CD14-positive monocyte (primary cell): Measurements from ENCODE around the gene LPCAT1. TPM values are rescaled to one million over a fixed set of nuclear protein-coding genes. Genes with fewer than 3 reads are reported as not detected.

Experiments used
- DNase-seq, 3 donors: peaks; one replicate each; pipeline ENCODE4 v3.0.0-alpha.2; 2011 to 2022
- H2AFZ ChIP-seq: 2 replicates; pipeline ENCODE4 v1.6.0; 2012; ENCODE audit warnings: mild to moderate bottlenecking, low read depth, low read length, inconsistent platforms; ENCODE audit not compliant: insufficient read depth, poor library complexity, severe bottlenecking
- H3K27ac ChIP-seq, 2 donors: 1 replicate in 1 of 2; 2 replicates in 1 of 2; pipeline ENCODE4 v1.5.1; 2012 to 2013; ENCODE audit warnings: low read length in 2 of 2, control low read depth in 1 of 2, inconsistent platforms in 1 of 2, low read depth in 1 of 2, mild to moderate bottlenecking in 1 of 2
- H3K27me3 ChIP-seq, 2 donors: one replicate each; pipeline versions ENCODE4 v1.6.0 to v1.6.1; 2011 to 2013; ENCODE audit warnings: low read length in 2 of 2; ENCODE audit not compliant: control insufficient read depth in 2 of 2, insufficient read depth in 2 of 2
- H3K36me3 ChIP-seq, 2 donors: replicated peaks in 1 of 2; 1 replicate in 1 of 2; 2 replicates in 1 of 2; pipeline versions ENCODE4 v1.5.1 to v1.6.1; 2012 to 2013; ENCODE audit warnings: low read length in 2 of 2, control low read depth in 1 of 2, inconsistent platforms in 1 of 2, mild to moderate bottlenecking in 1 of 2; ENCODE audit not compliant: insufficient read depth in 2 of 2, control insufficient read depth in 1 of 2
- H3K4me1 ChIP-seq, 2 donors: 1 replicate in 1 of 2; 2 replicates in 1 of 2; pipeline versions ENCODE4 v1.5.1 to v1.6.1; 2012 to 2013; ENCODE audit warnings: low read length in 2 of 2, control low read depth in 1 of 2, inconsistent platforms in 1 of 2, mild to moderate bottlenecking in 1 of 2, moderate library complexity in 1 of 2; ENCODE audit not compliant: insufficient read depth in 2 of 2, control insufficient read depth in 1 of 2
- H3K4me2 ChIP-seq: replicated peaks from 2 replicates; pipeline ENCODE3; 2012; ENCODE audit warnings: low read length, moderate library complexity, mild to moderate bottlenecking; ENCODE audit not compliant: poor library complexity, severe bottlenecking; ENCODE audit errors: extremely low read depth
- H3K4me3 ChIP-seq, 3 experiments: fragments of 200-600 bp in 1 of 3; sonication (generic) in 1 of 3; replicated peaks in 1 of 3; 1 replicate in 2 of 3; 2 replicates in 1 of 3; pipeline ENCODE4 v1.5.1; 2011 to 2013; ENCODE audit warnings: low read length in 3 of 3, mild to moderate bottlenecking in 3 of 3, control low read depth in 2 of 3, low read depth in 2 of 3, inconsistent platforms in 1 of 3, moderate library complexity in 1 of 3
- H3K79me2 ChIP-seq: 2 replicates; pipeline ENCODE4 v1.6.0; 2012; ENCODE audit warnings: mild to moderate bottlenecking, control low read depth, inconsistent platforms, low read length, moderate library complexity; ENCODE audit not compliant: insufficient read depth
- H3K9ac ChIP-seq: 2 replicates; pipeline ENCODE4 v1.6.0; 2017; ENCODE audit warnings: low read length, mild to moderate bottlenecking; ENCODE audit not compliant: insufficient read depth, poor library complexity, severe bottlenecking
- H3K9me3 ChIP-seq, 2 donors: replicated peaks in 1 of 2; 1 replicate in 1 of 2; 2 replicates in 1 of 2; pipeline versions ENCODE4 v1.5.1 to v1.6.1; 2012 to 2013; ENCODE audit warnings: low read length in 2 of 2, control low read depth in 1 of 2; ENCODE audit not compliant: control insufficient read depth in 1 of 2, insufficient read depth in 1 of 2
- H4K20me1 ChIP-seq: 2 replicates; pipeline ENCODE4 v1.6.0; 2012; ENCODE audit warnings: mild to moderate bottlenecking, low read length, control low read depth, moderate library complexity; ENCODE audit not compliant: insufficient read depth
- H3K27ac Mint-ChIP-seq, 7 donors: one replicate each; pipeline ENCODE4 v1.8.0; 2020; ENCODE audit warnings: mild to moderate bottlenecking in 7 of 7, mixed read lengths in 7 of 7, moderate library complexity in 6 of 7, inconsistent platforms in 2 of 7
- H3K27me3 Mint-ChIP-seq, 3 donors: one replicate each; pipeline ENCODE4 v1.8.0; 2021 to 2022; ENCODE audit warnings: low read depth in 3 of 3, mild to moderate bottlenecking in 3 of 3, mixed read lengths in 3 of 3, moderate library complexity in 3 of 3, inconsistent platforms in 1 of 3
- H3K36me3 Mint-ChIP-seq, 2 donors: one replicate each; pipeline ENCODE4 v1.8.0; 2020; ENCODE audit warnings: mixed read lengths in 2 of 2, inconsistent platforms in 1 of 2, mild to moderate bottlenecking in 1 of 2
- H3K4me1 Mint-ChIP-seq: one replicate; pipeline ENCODE4 v1.8.0; 2020; ENCODE audit warnings: mild to moderate bottlenecking, mixed read lengths
- H3K4me3 Mint-ChIP-seq, 2 donors: one replicate each; pipeline ENCODE4 v1.8.0; 2020; ENCODE audit warnings: mild to moderate bottlenecking in 2 of 2, mixed read lengths in 2 of 2, moderate library complexity in 1 of 2
- H3K9me3 Mint-ChIP-seq, 7 donors: one replicate each; pipeline ENCODE4 v1.8.0; 2020 to 2022; ENCODE audit warnings: mixed read lengths in 7 of 7, mild to moderate bottlenecking in 6 of 7, moderate library complexity in 6 of 7, inconsistent platforms in 2 of 7
- CTCF ChIP-seq: fragments of 200-600 bp; IDR thresholded peaks from one replicate; pipeline ENCODE4 v1.8.0; 2022; ENCODE audit warnings: antibody characterized with exemption, mild to moderate bottlenecking
- whole genome bisulfite sequencing: methylation state at CpG from one replicate; pipeline ENCODE4 v1.1.5; 2013; ENCODE audit warnings: missing lambda C conversion rate; ENCODE audit not compliant: insufficient coverage; 5-methylcytosine and 5-hydroxymethylcytosine counted together
- intact Hi-C, 2 donors: fragments of 100-400 bp; cut with micrococcal nuclease; formaldehyde crosslinking; loops; one replicate each; pipeline versions ENCODE4 v1.15.0 to v1.15.1; 2023
- polyA plus RNA-seq, 3 donors: library from polyadenylated mRNA; depleted of rRNA in 1 of 3; unstranded in 2 of 3; stranded (reverse) in 1 of 3; fragments of 300-500 nt in 2 of 3; fragments of >200 nt in 1 of 3; fragmentation: Illumina TruSeq in 2 of 3; gene quantifications; 1 replicate in 2 of 3; 2 replicates in 1 of 3; pipeline ENCODE4 v1.2.3, GENCODE V29; 2012 to 2021

Gene LPCAT1
- polyA plus RNA-seq, 3 donors, result 34.1 to 53.9 (median 34.8) TPM

GRCh38 chr5:1483064-1483463 lies 40.7 kb downstream of the LPCAT1 start:
- Histone ChIP-seq H3K4me1 (peaks cover 45 to 53% of the 10 kb centered on the region in 2 donors), H3K9me3 (no peaks in the 10 kb centered on the region), H3K9ac (no peak overlapping the region), H4K20me1 (no peaks in the 10 kb centered on the region), H3K27ac (peak overlapping the region; percentile 8 to 59), H2AFZ (no peak overlapping the region), H3K27me3 (no peaks in the 10 kb centered on the region), H3K79me2 (no peaks in the 10 kb centered on the region), H3K36me3 (peaks cover 40 to 47% of the 10 kb centered on the region in 2 donors), H3K4me3 (no peak overlapping the region), H3K4me2 (no peak overlapping the region)
- H3K4me3 Mint-ChIP-seq, result no peak overlapping the region
- intact Hi-C loops, result no loop called here
- H3K27me3 Mint-ChIP-seq, result peaks cover 0 to 3% (median 0%) of the 10 kb centered on the region in 3 donors
- no peak for DNase-seq
- peaks cover 0 to 1% (median 0%) of the 10 kb centered on the region in 7 donors for H3K9me3 Mint-ChIP-seq
- peaks cover 54 to 76% of the 10 kb centered on the region in 2 donors for H3K36me3 Mint-ChIP-seq
- peak overlapping the region; percentile 81 to 95 (median 86) for H3K27ac Mint-ChIP-seq
- peaks cover 50% of the 10 kb centered on the region for H3K4me1 Mint-ChIP-seq
- TF ChIP-seq CTCF, result no peak
- 98% methylated on average over 4 of the region's 13 CpGs for WGBS

- Mint-ChIP-seq H3K27me3 (peaks cover 0 to 3% (median 0%) of the 10 kb centered on the region in 3 donors), H3K36me3 (peaks cover 45 to 69% of the 10 kb centered on the region in 2 donors), H3K4me1 (peaks cover 60% of the 10 kb centered on the region), H3K27ac (peak overlapping the region; percentile 100), H3K4me3 (peak overlapping the region in 1 of 2 donors; percentile 72), H3K9me3 (peaks cover 0 to 2% (median 0%) of the 10 kb centered on the region in 7 donors)
- intact Hi-C loops, result loop anchor here in 1 of 2 donors (2.0 kb wide), 1 partner anchor 13 kb away; no protein-coding TSS in a partner anchor
- 65% methylated on average over 12 of the region's 12 CpGs for WGBS
- TF ChIP-seq CTCF, result no peak
- H2AFZ ChIP-seq, result no peak overlapping the region
- H3K27ac ChIP-seq, result peak overlapping the region; percentile 98 to 99
- H3K9me3 ChIP-seq, result no peaks in the 10 kb centered on the region
- peaks cover 56 to 64% of the 10 kb centered on the region in 2 donors for H3K4me1 ChIP-seq
- no peaks in the 10 kb centered on the region for H3K79me2 ChIP-seq
- H4K20me1 ChIP-seq, result no peaks in the 10 kb centered on the region
- H3K9ac ChIP-seq, result peak overlapping the region; percentile 92
- peaks cover 30 to 35% of the 10 kb centered on the region in 2 donors for H3K36me3 ChIP-seq
- peak overlapping the region; percentile 17 for H3K4me2 ChIP-seq
- no peaks in the 10 kb centered on the region for H3K27me3 ChIP-seq
- H3K4me3 ChIP-seq, result no peak overlapping the region
- peak in 1 of 3 donors; percentile 55 for DNase-seq
Observed at GRCh38 chr5:1481959-1482331, 41.8 kb downstream of the LPCAT1 start.
